Endothelial cell (in vitro differentiated cells): ENCODE data around the gene LUC7L. TPM values are rescaled to one million over a fixed set of nuclear protein-coding genes. Genes with fewer than 3 reads are reported as not detected.

ENCODE experiments used
- DNase-seq: peaks from one replicate; pipeline ENCODE4 v3.0.0; 2021; ENCODE audit warnings: low spot score
- H3K27ac Mint-ChIP-seq: one replicate; pipeline ENCODE4 v1.8.0; 2021; ENCODE audit warnings: mixed read lengths, inconsistent platforms; ENCODE audit not compliant: unreplicated experiment
- H3K27me3 Mint-ChIP-seq: one replicate; pipeline ENCODE4 v1.8.0; 2021; ENCODE audit warnings: mild to moderate bottlenecking, moderate library complexity, mixed read lengths, inconsistent platforms; ENCODE audit not compliant: unreplicated experiment
- H3K36me3 Mint-ChIP-seq: one replicate; pipeline ENCODE4 v1.8.0; 2021; ENCODE audit warnings: mild to moderate bottlenecking, low read depth, mixed read lengths, inconsistent platforms; ENCODE audit not compliant: unreplicated experiment
- H3K4me1 Mint-ChIP-seq: one replicate; pipeline ENCODE4 v1.8.0; 2021; ENCODE audit warnings: mild to moderate bottlenecking, mixed read lengths, inconsistent platforms; ENCODE audit not compliant: unreplicated experiment
- H3K4me3 Mint-ChIP-seq: one replicate; pipeline ENCODE4 v1.8.0; 2021; ENCODE audit warnings: mild to moderate bottlenecking, mixed read lengths, inconsistent platforms; ENCODE audit not compliant: unreplicated experiment
- H3K9me3 Mint-ChIP-seq: one replicate; pipeline ENCODE4 v1.8.0; 2021; ENCODE audit warnings: mixed read lengths, inconsistent platforms; ENCODE audit not compliant: unreplicated experiment
- CTCF ChIP-seq: fragments of 200-600 bp; sonication (generic); IDR thresholded peaks from one replicate; pipeline ENCODE4 v1.5.0; 2021; ENCODE audit warnings: antibody characterized with exemption; ENCODE audit not compliant: unreplicated experiment
- total RNA-seq: library from RNA; stranded (reverse); fragmentation: NEBNext Ultra II Directional; extraction: Animal tissue kit (Norgen Biotek cat#: 25700); gene quantifications from one replicate; pipeline ENCODE4 v1.2.1, GENCODE V29; 2021; ENCODE audit not compliant: unreplicated experiment

Gene LUC7L
- total RNA-seq, 1 donor from 2014 or later: 92.2 TPM

- no peaks in the 10 kb centered on the region for H3K9me3 Mint-ChIP-seq
- no peak overlapping the region for H3K4me3 Mint-ChIP-seq
- no peak overlapping the region for H3K27ac Mint-ChIP-seq
- DNase-seq: no peak
- peaks cover 7% of the 10 kb centered on the region for H3K27me3 Mint-ChIP-seq
- no peaks in the 10 kb centered on the region for H3K36me3 Mint-ChIP-seq
- no peak for TF ChIP-seq CTCF
- no peaks in the 10 kb centered on the region for H3K4me1 Mint-ChIP-seq
Measured at GRCh38 chr16:143047-143446, 86.2 kb downstream of the LUC7L start.

GRCh38 chr16:142405-142967, 86.8 kb downstream of the LUC7L start:
- no peak for TF ChIP-seq CTCF
- Mint-ChIP-seq H3K4me3 (no peak overlapping the region), H3K9me3 (no peaks in the 10 kb centered on the region), H3K4me1 (no peaks in the 10 kb centered on the region), H3K27me3 (peaks cover 7% of the 10 kb centered on the region), H3K36me3 (no peaks in the 10 kb centered on the region), H3K27ac (no peak overlapping the region)
- DNase-seq: no peak

GRCh38 chr16:140175-140857, 88.9 kb downstream of the LUC7L start:
- H3K27me3 Mint-ChIP-seq: peaks cover 5% of the 10 kb centered on the region
- H3K4me1 Mint-ChIP-seq: peaks cover 2% of the 10 kb centered on the region
- no peak for DNase-seq
- H3K9me3 Mint-ChIP-seq: no peaks in the 10 kb centered on the region
- no peak overlapping the region for H3K27ac Mint-ChIP-seq
- H3K4me3 Mint-ChIP-seq: no peak overlapping the region
- H3K36me3 Mint-ChIP-seq: no peaks in the 10 kb centered on the region
- TF ChIP-seq CTCF: no peak

Other genes with a start within 250 kb of the LUC7L start
- gene POLR3K, start 175.8 kb downstream of the LUC7L start, total RNA-seq: 11.9 TPM
- 30.6 TPM for gene SNRNP25, start 175.6 kb downstream of the LUC7L start, total RNA-seq
- gene RHBDF1, start 156.8 kb downstream of the LUC7L start, total RNA-seq: 60.7 TPM
- 38.6 TPM for gene MPG, start 151.2 kb downstream of the LUC7L start, total RNA-seq
- 39.1 TPM for gene NPRL3, start 90.8 kb downstream of the LUC7L start, total RNA-seq
- gene HBZ, start 76.8 kb downstream of the LUC7L start, total RNA-seq: not detected
- gene HBM, start 63.5 kb downstream of the LUC7L start, total RNA-seq: not detected
- not detected for gene HBA2, start 56.6 kb downstream of the LUC7L start, total RNA-seq
- not detected for gene HBA1, start 52.8 kb downstream of the LUC7L start, total RNA-seq
- not detected for gene HBQ1, start 49.0 kb downstream of the LUC7L start, total RNA-seq
- 72.3 TPM for gene FAM234A, start 5.4 kb upstream of the LUC7L start, total RNA-seq
- gene RGS11, start 46.5 kb upstream of the LUC7L start, total RNA-seq: not detected
- not detected for gene ARHGDIG, start 51.1 kb upstream of the LUC7L start, total RNA-seq
- not detected for gene PDIA2, start 53.7 kb upstream of the LUC7L start, total RNA-seq
- gene AXIN1, start 123.3 kb upstream of the LUC7L start, total RNA-seq: 17.5 TPM
- 70.8 TPM for gene MRPL28, start 141.1 kb upstream of the LUC7L start, total RNA-seq
- gene PGAP6, start 152.5 kb upstream of the LUC7L start, total RNA-seq: 133 TPM
- 139 TPM for gene NME4, start 167.8 kb upstream of the LUC7L start, total RNA-seq
- gene DECR2, start 172.4 kb upstream of the LUC7L start, total RNA-seq: 14.6 TPM
- 81.5 TPM for gene RAB11FIP3, start 196.2 kb upstream of the LUC7L start, total RNA-seq